Measurements from ENCODE around the gene NTM.

The NTM gene

GRCh38 chr11:131710511-131710910 lies 340.1 kb downstream of the NTM start:
- WGBS, 2 donors (ENCODE audit: extremely low coverage in 2 of 2, insufficient read length in 2 of 2, insufficient replicate concordance in 1 of 2) = no CpG with 5 or more reads among the region's 2 CpGs
- Histone ChIP-seq H3K27ac (replicated peaks; ENCODE audit: low read length) (no peak overlapping the region), H3K18ac (ENCODE audit: low read length) (no peak overlapping the region), H3K4me1 (ENCODE audit: control insufficient read depth in 2 of 2, insufficient read depth in 1 of 2, low read depth in 1 of 2, low read length in 2 of 2) (no peaks in the 10 kb centered on the region), H2BK120ac (ENCODE audit: low read depth, low read length) (no peak overlapping the region), H2AK5ac (ENCODE audit: low read depth, low read length) (no peak overlapping the region), H3K4ac (ENCODE audit: low read length) (no peak overlapping the region), H2BK5ac (ENCODE audit: low read length) (no peak overlapping the region), H3K4me3 (ENCODE audit: low read length in 2 of 2) (no peak overlapping the region), H4K91ac (ENCODE audit: low read depth, low read length, poor library complexity) (no peak overlapping the region), H3K36me3 (replicated peaks in 1 of 2; ENCODE audit: control insufficient read depth in 2 of 2, insufficient read depth in 2 of 2, low read length in 2 of 2) (no peaks in the 10 kb centered on the region), H3K27me3 (ENCODE audit: control insufficient read depth in 3 of 3, insufficient read depth in 3 of 3, low read depth in 1 of 3, low read length in 3 of 3) (no peaks in the 10 kb centered on the region), H3K23ac (ENCODE audit: low read depth, low read length, poor library complexity) (no peak overlapping the region), H4K8ac (ENCODE audit: low read depth, low read length) (no peak overlapping the region), H3K4me2 (ENCODE audit: insufficient read depth, low read length, poor library complexity, severe bottlenecking) (no peak overlapping the region), H3K79me1 (ENCODE audit: low read depth, low read length) (peaks cover 2% of the 10 kb centered on the region), H3K9ac (ENCODE audit: low read depth, low read length, poor library complexity) (no peak overlapping the region), H3K9me3 (replicated peaks in 1 of 2; ENCODE audit: control insufficient read depth in 2 of 2, insufficient read depth in 1 of 2, low read depth in 1 of 2, low read length in 2 of 2) (peaks cover 0 to 5% of the 10 kb centered on the region in 2 donors), H2BK15ac (ENCODE audit: low read length) (no peak overlapping the region), H3K14ac (ENCODE audit: low read length) (no peak overlapping the region), H2BK12ac (ENCODE audit: low read length) (no peak overlapping the region), H2AFZ (ENCODE audit: low read length) (no peak overlapping the region)
- no peak for DNase-seq (ENCODE audit: low spot score)

DNA sequence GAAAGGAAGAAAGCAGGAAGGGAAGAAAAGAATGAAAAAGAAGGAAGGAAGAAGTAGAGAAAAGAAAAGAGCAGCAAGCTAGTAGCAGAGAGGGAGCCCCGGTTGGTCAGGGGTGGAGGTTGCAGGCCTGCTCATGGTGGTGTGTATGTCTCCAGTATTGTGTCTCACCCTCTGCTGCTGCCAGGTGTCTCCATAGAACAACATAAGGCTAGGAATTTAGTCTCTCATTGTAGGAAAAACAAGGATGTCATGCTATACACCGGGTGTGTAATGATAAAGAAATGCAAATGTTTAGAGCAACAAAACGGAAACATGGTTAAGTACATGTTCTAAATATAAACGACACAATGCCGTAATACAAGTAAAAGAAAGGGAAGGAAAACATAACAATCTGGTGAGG lies 342.5 kb downstream of the NTM start:
- Histone ChIP-seq H3K4me2 (ENCODE audit: insufficient read depth, low read length, poor library complexity, severe bottlenecking) (no peak overlapping the region), H3K18ac (ENCODE audit: low read length) (no peak overlapping the region), H2AFZ (ENCODE audit: low read length) (no peak overlapping the region), H2BK12ac (ENCODE audit: low read length) (no peak overlapping the region), H3K4me1 (ENCODE audit: control insufficient read depth in 2 of 2, insufficient read depth in 1 of 2, low read depth in 1 of 2, low read length in 2 of 2) (no peaks in the 10 kb centered on the region), H3K4ac (ENCODE audit: low read length) (no peak overlapping the region), H2BK5ac (ENCODE audit: low read length) (no peak overlapping the region), H3K9ac (ENCODE audit: low read depth, low read length, poor library complexity) (no peak overlapping the region), H3K23ac (ENCODE audit: low read depth, low read length, poor library complexity) (no peak overlapping the region), H4K91ac (ENCODE audit: low read depth, low read length, poor library complexity) (no peak overlapping the region), H3K9me3 (replicated peaks in 1 of 2; ENCODE audit: control insufficient read depth in 2 of 2, insufficient read depth in 1 of 2, low read depth in 1 of 2, low read length in 2 of 2) (peaks cover 0 to 5% of the 10 kb centered on the region in 2 donors), H3K14ac (ENCODE audit: low read length) (no peak overlapping the region), H3K79me1 (ENCODE audit: low read depth, low read length) (peaks cover 2% of the 10 kb centered on the region), H3K27me3 (ENCODE audit: control insufficient read depth in 3 of 3, insufficient read depth in 3 of 3, low read depth in 1 of 3, low read length in 3 of 3) (no peaks in the 10 kb centered on the region), H2BK120ac (ENCODE audit: low read depth, low read length) (no peak overlapping the region), H3K27ac (replicated peaks; ENCODE audit: low read length) (no peak overlapping the region), H3K36me3 (replicated peaks in 1 of 2; ENCODE audit: control insufficient read depth in 2 of 2, insufficient read depth in 2 of 2, low read length in 2 of 2) (no peaks in the 10 kb centered on the region), H3K4me3 (ENCODE audit: low read length in 2 of 2) (no peak overlapping the region), H4K8ac (ENCODE audit: low read depth, low read length) (no peak overlapping the region), H2AK5ac (ENCODE audit: low read depth, low read length) (no peak overlapping the region), H2BK15ac (ENCODE audit: low read length) (no peak overlapping the region)
- WGBS, 2 donors (ENCODE audit: extremely low coverage in 2 of 2, insufficient read length in 2 of 2, insufficient replicate concordance in 1 of 2) = no CpG with 5 or more reads among the region's 5 CpGs
- no peak for DNase-seq (ENCODE audit: low spot score)

DNA sequence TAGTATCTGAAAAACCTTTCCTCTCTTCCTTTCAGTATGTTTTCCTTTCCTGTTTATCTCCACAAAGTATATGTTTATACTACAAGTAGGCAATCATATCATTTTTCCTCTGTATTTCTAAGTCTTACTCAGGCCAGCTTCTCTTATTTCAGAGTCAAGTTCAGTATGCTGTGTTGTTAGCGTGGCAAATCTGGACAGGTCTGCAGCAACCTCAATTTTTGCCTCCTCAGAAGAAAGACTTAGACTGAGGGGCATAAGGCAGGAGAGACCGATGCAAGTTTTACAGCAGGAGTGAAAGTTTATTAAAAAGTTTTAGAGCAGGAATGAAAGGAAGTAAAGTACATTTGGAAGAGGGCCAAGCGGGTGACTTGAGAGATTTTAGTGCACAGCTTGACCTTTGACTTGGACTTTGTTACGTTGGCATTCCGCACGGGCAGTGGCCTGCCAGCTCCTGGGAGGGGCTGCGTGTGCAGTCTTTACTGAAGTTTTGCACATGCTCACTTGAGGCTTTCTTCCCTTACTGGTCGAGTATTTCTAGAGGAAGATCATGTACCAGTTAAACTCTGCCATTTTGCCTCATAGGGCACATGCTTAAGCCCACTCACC lies 343.2 kb downstream of the NTM start:
- no peak overlapping the region for H2BK120ac ChIP-seq (ENCODE audit: low read depth, low read length)
- H3K4ac ChIP-seq (ENCODE audit: low read length) = no peak overlapping the region
- no peak overlapping the region for H3K4me3 ChIP-seq (ENCODE audit: low read length in 2 of 2)
- peaks cover 0 to 5% of the 10 kb centered on the region in 2 donors for H3K9me3 ChIP-seq (replicated peaks in 1 of 2; ENCODE audit: control insufficient read depth in 2 of 2, insufficient read depth in 1 of 2, low read depth in 1 of 2, low read length in 2 of 2)
- no peak overlapping the region for H3K27ac ChIP-seq (replicated peaks; ENCODE audit: low read length)
- H3K9ac ChIP-seq (ENCODE audit: low read depth, low read length, poor library complexity) = no peak overlapping the region
- H3K27me3 ChIP-seq (ENCODE audit: control insufficient read depth in 3 of 3, insufficient read depth in 3 of 3, low read depth in 1 of 3, low read length in 3 of 3) = no peaks in the 10 kb centered on the region
- no peak overlapping the region for H3K4me2 ChIP-seq (ENCODE audit: insufficient read depth, low read length, poor library complexity, severe bottlenecking)
- no peak overlapping the region for H2AK5ac ChIP-seq (ENCODE audit: low read depth, low read length)
- WGBS, 2 donors (ENCODE audit: extremely low coverage in 2 of 2, insufficient read length in 2 of 2, insufficient replicate concordance in 1 of 2) = no CpG with 5 or more reads among the region's 8 CpGs
- no peak overlapping the region for H2BK5ac ChIP-seq (ENCODE audit: low read length)
- no peaks in the 10 kb centered on the region for H3K4me1 ChIP-seq (ENCODE audit: control insufficient read depth in 2 of 2, insufficient read depth in 1 of 2, low read depth in 1 of 2, low read length in 2 of 2)
- no peak overlapping the region for H2AFZ ChIP-seq (ENCODE audit: low read length)
- H3K18ac ChIP-seq (ENCODE audit: low read length) = no peak overlapping the region
- H3K36me3 ChIP-seq (replicated peaks in 1 of 2; ENCODE audit: control insufficient read depth in 2 of 2, insufficient read depth in 2 of 2, low read length in 2 of 2) = no peaks in the 10 kb centered on the region
- no peak overlapping the region for H2BK15ac ChIP-seq (ENCODE audit: low read length)
- DNase-seq (ENCODE audit: low spot score) = no peak
- H4K8ac ChIP-seq (ENCODE audit: low read depth, low read length) = no peak overlapping the region
- H3K14ac ChIP-seq (ENCODE audit: low read length) = no peak overlapping the region
- H3K79me1 ChIP-seq (ENCODE audit: low read depth, low read length) = peaks cover 2% of the 10 kb centered on the region
- no peak overlapping the region for H3K23ac ChIP-seq (ENCODE audit: low read depth, low read length, poor library complexity)
- no peak overlapping the region for H4K91ac ChIP-seq (ENCODE audit: low read depth, low read length, poor library complexity)
- no peak overlapping the region for H2BK12ac ChIP-seq (ENCODE audit: low read length)

DNA sequence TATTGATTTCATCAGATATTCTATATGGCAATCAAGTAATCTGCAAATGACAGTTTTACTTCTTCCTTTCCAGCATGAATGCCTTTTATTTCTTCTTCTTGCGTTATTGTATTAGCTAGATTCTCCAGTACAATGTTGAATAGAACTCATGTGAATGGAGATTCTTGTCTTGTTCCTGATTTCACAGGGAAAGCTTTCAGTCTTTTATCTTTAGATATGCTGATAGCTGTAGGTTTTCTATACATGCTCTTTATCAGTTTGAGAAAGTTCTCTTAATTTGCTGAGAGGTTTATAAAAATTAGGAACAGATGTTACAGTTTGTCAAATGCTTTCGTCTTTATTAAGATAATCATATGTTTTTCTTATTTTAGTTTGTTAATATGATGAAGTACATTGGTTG lies 347.2 kb downstream of the NTM start:
- Histone ChIP-seq H2BK15ac (ENCODE audit: low read length) (no peak overlapping the region), H4K91ac (ENCODE audit: low read depth, low read length, poor library complexity) (no peak overlapping the region), H2AK5ac (ENCODE audit: low read depth, low read length) (no peak overlapping the region), H3K4me3 (ENCODE audit: low read length in 2 of 2) (no peak overlapping the region), H2AFZ (ENCODE audit: low read length) (no peak overlapping the region), H3K27me3 (ENCODE audit: control insufficient read depth in 3 of 3, insufficient read depth in 3 of 3, low read depth in 1 of 3, low read length in 3 of 3) (no peaks in the 10 kb centered on the region), H3K23ac (ENCODE audit: low read depth, low read length, poor library complexity) (no peak overlapping the region), H3K36me3 (replicated peaks in 1 of 2; ENCODE audit: control insufficient read depth in 2 of 2, insufficient read depth in 2 of 2, low read length in 2 of 2) (no peaks in the 10 kb centered on the region), H3K27ac (replicated peaks; ENCODE audit: low read length) (no peak overlapping the region), H3K9ac (ENCODE audit: low read depth, low read length, poor library complexity) (no peak overlapping the region), H2BK5ac (ENCODE audit: low read length) (no peak overlapping the region), H2BK120ac (ENCODE audit: low read depth, low read length) (no peak overlapping the region), H2BK12ac (ENCODE audit: low read length) (no peak overlapping the region), H3K4ac (ENCODE audit: low read length) (no peak overlapping the region), H3K4me1 (ENCODE audit: control insufficient read depth in 2 of 2, insufficient read depth in 1 of 2, low read depth in 1 of 2, low read length in 2 of 2) (no peaks in the 10 kb centered on the region), H3K9me3 (replicated peaks in 1 of 2; ENCODE audit: control insufficient read depth in 2 of 2, insufficient read depth in 1 of 2, low read depth in 1 of 2, low read length in 2 of 2) (peaks cover 0 to 5% of the 10 kb centered on the region in 2 donors), H4K8ac (ENCODE audit: low read depth, low read length) (no peak overlapping the region), H3K18ac (ENCODE audit: low read length) (no peak overlapping the region), H3K4me2 (ENCODE audit: insufficient read depth, low read length, poor library complexity, severe bottlenecking) (no peak overlapping the region), H3K14ac (ENCODE audit: low read length) (no peak overlapping the region), H3K79me1 (ENCODE audit: low read depth, low read length) (peaks cover 2% of the 10 kb centered on the region)
- no CpG with 5 or more reads among the region's 2 CpGs for WGBS, 2 donors (ENCODE audit: extremely low coverage in 2 of 2, insufficient read length in 2 of 2, insufficient replicate concordance in 1 of 2)
- DNase-seq (ENCODE audit: low spot score) = no peak

Data from neuronal stem cell (in vitro differentiated cells).